Ecto neural progenitor cell (in vitro differentiated cells): ENCODE results near the gene ADGRG1.

Experiments used
- DNase-seq: peaks from one replicate; pipeline ENCODE4 v3.0.0-alpha.2; 2018; ENCODE audit warnings: low spot score

Gene ADGRG1

GRCh38 chr16:57635266-57636097, 7.1 kb downstream of the ADGRG1 start:
- no peak for DNase-seq

- DNase-seq: no peak
These were observed 7.8 kb downstream of the ADGRG1 start for GRCh38 chr16:57636184-57636583.

- no peak for DNase-seq
These were observed 8.6 kb downstream of the ADGRG1 start for GRCh38 chr16:57637020-57637419.

- DNase-seq: no peak
These were observed 9.0 kb downstream of the ADGRG1 start for GRCh38 chr16:57637424-57637823.

- no peak for DNase-seq
These were observed 9.5 kb downstream of the ADGRG1 start for GRCh38 chr16:57637965-57638364.

- DNase-seq: no peak
These were observed 10.0 kb downstream of the ADGRG1 start for GRCh38 chr16:57638381-57638780.

- DNase-seq: peak; percentile 93
These were observed 10.9 kb downstream of the ADGRG1 start for GRCh38 chr16:57639172-57639887.

GRCh38 chr16:57640185-57640584, 11.8 kb downstream of the ADGRG1 start:
- DNase-seq: no peak

GRCh38 chr16:57640612-57641011, 12.2 kb downstream of the ADGRG1 start:
- DNase-seq: no peak

- DNase-seq: no peak
These were observed 14.0 kb downstream of the ADGRG1 start for GRCh38 chr16:57642160-57643135.

- no peak for DNase-seq
These were observed 14.9 kb downstream of the ADGRG1 start for GRCh38 chr16:57643147-57643874.

- no peak for DNase-seq
These were observed 15.5 kb downstream of the ADGRG1 start for GRCh38 chr16:57643910-57644309.

- no peak for DNase-seq
These were observed 16.1 kb downstream of the ADGRG1 start for GRCh38 chr16:57644383-57645014.

- DNase-seq: no peak
These were observed 16.7 kb downstream of the ADGRG1 start for GRCh38 chr16:57645169-57645568.

- no peak for DNase-seq
These were observed 17.4 kb downstream of the ADGRG1 start for GRCh38 chr16:57645691-57646387.

GRCh38 chr16:57646388-57647039, 18.1 kb downstream of the ADGRG1 start:
- DNase-seq: no peak

GRCh38 chr16:57647136-57647875, 18.9 kb downstream of the ADGRG1 start:
- no peak for DNase-seq

GRCh38 chr16:57648125-57648524, 19.7 kb downstream of the ADGRG1 start:
- no peak for DNase-seq
